A549 (cell line): Measurements from ENCODE around the gene OSCAR.
A peak's percentile ranks its signal among the peaks of the same experiment; 100 is the strongest.

ENCODE experiments used
- CHD4 ChIP-seq: fragments of 200-600 bp; sonication (generic); IDR thresholded peaks from 2 replicates; pipeline ENCODE4 v1.6.1; 2016; ENCODE audit warnings: antibody characterized with exemption, mild to moderate bottlenecking, borderline replicate concordance
- KDM1A ChIP-seq: fragments of 200-600 bp; sonication (generic); IDR thresholded peaks from 2 replicates; pipeline ENCODE4 v1.6.1; 2016; ENCODE audit warnings: low read depth, mild to moderate bottlenecking
- RAD21 ChIP-seq, 2 experiments: fragments of >200 bp in 1 of 2; sonication (Bioruptor Twin) in 1 of 2; formaldehyde crosslinking in 1 of 2; IDR thresholded peaks in 1 of 2; conservative IDR thresholded peaks in 1 of 2; 2 replicates in 1 of 2; 3 replicates in 1 of 2; pipeline ENCODE4 v1.6.1; 2012 to 2018; ENCODE audit warnings: inconsistent platforms in 1 of 2
- ZSCAN20 ChIP-seq: fragments of 250-450 bp; sonication (Bioruptor Pico); IDR thresholded peaks from 2 replicates; pipeline ENCODE4 v1.8.0; 2022; ENCODE audit warnings: mild to moderate bottlenecking, moderate library complexity
- TF ChIP-seq, protein P1 (sequence below): IDR thresholded peaks from 2 replicates; pipeline ENCODE4 v1.6.1; 2012
- TF ChIP-seq, protein P2 (sequence below): fragments of >200 bp; sonication (Bioruptor Twin); formaldehyde crosslinking; IDR thresholded peaks from 3 replicates; pipeline ENCODE4 v1.5.1; 2016
- TF ChIP-seq, protein P3 (sequence below): fragments of 450-650 bp; IDR thresholded peaks from 2 replicates; pipeline ENCODE4 v1.6.1; 2014; ENCODE audit warnings: antibody characterized with exemption

GRCh38 chr19:54136864-54137698 lies 36.5 kb upstream of the OSCAR start:
- TF ChIP-seq CHD4 (no peak), RAD21 (conservative IDR thresholded peaks at IDR 0.05 in 1 of 2, IDR thresholded peaks at IDR 0.05 in 1 of 2) (no peak), ZSCAN20 (CRISPR knock-in tag) (no peak), KDM1A (no peak)
- TF ChIP-seq, protein P1, sequence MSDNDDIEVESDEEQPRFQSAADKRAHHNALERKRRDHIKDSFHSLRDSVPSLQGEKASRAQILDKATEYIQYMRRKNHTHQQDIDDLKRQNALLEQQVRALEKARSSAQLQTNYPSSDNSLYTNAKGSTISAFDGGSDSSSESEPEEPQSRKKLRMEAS: peak; percentile 26
- TF ChIP-seq, protein P2, sequence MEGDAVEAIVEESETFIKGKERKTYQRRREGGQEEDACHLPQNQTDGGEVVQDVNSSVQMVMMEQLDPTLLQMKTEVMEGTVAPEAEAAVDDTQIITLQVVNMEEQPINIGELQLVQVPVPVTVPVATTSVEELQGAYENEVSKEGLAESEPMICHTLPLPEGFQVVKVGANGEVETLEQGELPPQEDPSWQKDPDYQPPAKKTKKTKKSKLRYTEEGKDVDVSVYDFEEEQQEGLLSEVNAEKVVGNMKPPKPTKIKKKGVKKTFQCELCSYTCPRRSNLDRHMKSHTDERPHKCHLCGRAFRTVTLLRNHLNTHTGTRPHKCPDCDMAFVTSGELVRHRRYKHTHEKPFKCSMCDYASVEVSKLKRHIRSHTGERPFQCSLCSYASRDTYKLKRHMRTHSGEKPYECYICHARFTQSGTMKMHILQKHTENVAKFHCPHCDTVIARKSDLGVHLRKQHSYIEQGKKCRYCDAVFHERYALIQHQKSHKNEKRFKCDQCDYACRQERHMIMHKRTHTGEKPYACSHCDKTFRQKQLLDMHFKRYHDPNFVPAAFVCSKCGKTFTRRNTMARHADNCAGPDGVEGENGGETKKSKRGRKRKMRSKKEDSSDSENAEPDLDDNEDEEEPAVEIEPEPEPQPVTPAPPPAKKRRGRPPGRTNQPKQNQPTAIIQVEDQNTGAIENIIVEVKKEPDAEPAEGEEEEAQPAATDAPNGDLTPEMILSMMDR: no peak
- TF ChIP-seq, protein P3, sequence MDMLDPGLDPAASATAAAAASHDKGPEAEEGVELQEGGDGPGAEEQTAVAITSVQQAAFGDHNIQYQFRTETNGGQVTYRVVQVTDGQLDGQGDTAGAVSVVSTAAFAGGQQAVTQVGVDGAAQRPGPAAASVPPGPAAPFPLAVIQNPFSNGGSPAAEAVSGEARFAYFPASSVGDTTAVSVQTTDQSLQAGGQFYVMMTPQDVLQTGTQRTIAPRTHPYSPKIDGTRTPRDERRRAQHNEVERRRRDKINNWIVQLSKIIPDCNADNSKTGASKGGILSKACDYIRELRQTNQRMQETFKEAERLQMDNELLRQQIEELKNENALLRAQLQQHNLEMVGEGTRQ: no peak
